ENCODE results near the gene ALK. TPM values are rescaled to one million over a fixed set of nuclear protein-coding genes. Genes with fewer than 3 reads are reported as not detected.

Gene ALK
- total RNA-seq, 2 donors from 2014 or later = 0.13 to 0.46 TPM

- no peaks in the 10 kb centered on the region for H3K36me3 Mint-ChIP-seq (ENCODE audit: low read depth)
- 94 to 100% methylated on average over 1 of the region's 2 CpGs for WGBS, 2 experiments (ENCODE audit: insufficient coverage in 1 of 2, insufficient read length in 1 of 2)
Measured at GRCh38 chr2:29482348-29482747, 439.0 kb downstream of the ALK start.

GRCh38 chr2:29481313-29481712, 440.1 kb downstream of the ALK start:
- TF ChIP-seq CTCF (conservative IDR thresholded peaks at IDR 0.05) = no peak
- H3K27ac Mint-ChIP-seq = no peak overlapping the region
- 89% methylated on average over 1 of the region's 1 CpG; no CpG with 5 or more reads in 1 of the 2 experiments for WGBS, 2 experiments (ENCODE audit: insufficient coverage in 1 of 2, insufficient read length in 1 of 2)

More at GRCh38 chr2:29482348-29482747, 439.0 kb downstream of the ALK start:
- H3K27me3 ChIP-seq (ENCODE audit: control insufficient read depth, insufficient read depth, low read length, poor library complexity, severe bottlenecking) = no peaks in the 10 kb centered on the region
- no peaks in the 10 kb centered on the region for H3K27me3 Mint-ChIP-seq (ENCODE audit: insufficient read depth)
- H3K4me1 Mint-ChIP-seq = peaks cover 8% of the 10 kb centered on the region
- no peak overlapping the region for H3K4me3 ChIP-seq (ENCODE audit: low read length)
- no peak overlapping the region for H3K4me3 Mint-ChIP-seq
- H3K9me3 ChIP-seq (ENCODE audit: control insufficient read depth, low read length) = no peaks in the 10 kb centered on the region
- no peak overlapping the region for H3K9ac ChIP-seq (ENCODE audit: extremely low read depth, low read length, poor library complexity, severe bottlenecking)
- no peaks in the 10 kb centered on the region for H3K36me3 ChIP-seq (ENCODE audit: control insufficient read depth, insufficient read depth, low read length)
- no peak for DNase-seq
- H3K27ac Mint-ChIP-seq = no peak overlapping the region
- H3K27ac ChIP-seq (ENCODE audit: low read depth, low read length) = no peak overlapping the region
- no peak for TF ChIP-seq CTCF (conservative IDR thresholded peaks at IDR 0.05)
- H3K9me3 Mint-ChIP-seq = peaks cover 4% of the 10 kb centered on the region
- H3K4me1 ChIP-seq (ENCODE audit: control insufficient read depth, insufficient read depth, low read length) = peaks cover 8% of the 10 kb centered on the region

GRCh38 chr2:29480426-29480825, 441.0 kb downstream of the ALK start:
- H3K9ac ChIP-seq (ENCODE audit: extremely low read depth, low read length, poor library complexity, severe bottlenecking) = no peak overlapping the region
- no peak overlapping the region for H3K4me3 ChIP-seq (ENCODE audit: low read length)
- DNase-seq = no peak
- 60 to 72% methylated on average over 1 to 4 of the region's 4 CpGs for WGBS, 2 experiments (ENCODE audit: insufficient coverage in 1 of 2, insufficient read length in 1 of 2)
- no peak for TF ChIP-seq CTCF (conservative IDR thresholded peaks at IDR 0.05)
- peaks cover 8% of the 10 kb centered on the region for H3K4me1 ChIP-seq (ENCODE audit: control insufficient read depth, insufficient read depth, low read length)
- no peak overlapping the region for H3K27ac ChIP-seq (ENCODE audit: low read depth, low read length)
- no peaks in the 10 kb centered on the region for H3K27me3 Mint-ChIP-seq (ENCODE audit: insufficient read depth)
- H3K4me3 Mint-ChIP-seq = no peak overlapping the region
- no peaks in the 10 kb centered on the region for H3K9me3 ChIP-seq (ENCODE audit: control insufficient read depth, low read length)
- H3K36me3 ChIP-seq (ENCODE audit: control insufficient read depth, insufficient read depth, low read length) = no peaks in the 10 kb centered on the region
- no peak overlapping the region for H3K27ac Mint-ChIP-seq
- no peaks in the 10 kb centered on the region for H3K27me3 ChIP-seq (ENCODE audit: control insufficient read depth, insufficient read depth, low read length, poor library complexity, severe bottlenecking)
- peaks cover 8% of the 10 kb centered on the region for H3K4me1 Mint-ChIP-seq
- peaks cover 4% of the 10 kb centered on the region for H3K9me3 Mint-ChIP-seq
- no peaks in the 10 kb centered on the region for H3K36me3 Mint-ChIP-seq (ENCODE audit: low read depth)

More at GRCh38 chr2:29481313-29481712, 440.1 kb downstream of the ALK start:
- Mint-ChIP-seq H3K9me3 (peaks cover 4% of the 10 kb centered on the region), H3K36me3 (ENCODE audit: low read depth) (no peaks in the 10 kb centered on the region), H3K27me3 (ENCODE audit: insufficient read depth) (no peaks in the 10 kb centered on the region), H3K4me1 (peaks cover 8% of the 10 kb centered on the region), H3K4me3 (no peak overlapping the region)
- DNase-seq = no peak
- Histone ChIP-seq H3K4me3 (ENCODE audit: low read length) (no peak overlapping the region), H3K9me3 (ENCODE audit: control insufficient read depth, low read length) (no peaks in the 10 kb centered on the region), H3K9ac (ENCODE audit: extremely low read depth, low read length, poor library complexity, severe bottlenecking) (no peak overlapping the region), H3K27me3 (ENCODE audit: control insufficient read depth, insufficient read depth, low read length, poor library complexity, severe bottlenecking) (no peaks in the 10 kb centered on the region), H3K36me3 (ENCODE audit: control insufficient read depth, insufficient read depth, low read length) (no peaks in the 10 kb centered on the region), H3K27ac (ENCODE audit: low read depth, low read length) (no peak overlapping the region), H3K4me1 (ENCODE audit: control insufficient read depth, insufficient read depth, low read length) (peaks cover 8% of the 10 kb centered on the region)
